HG02943 (cell line): Measurements from ENCODE around the gene PDE1C.
"Not testable (repeated sequence)": the region's sequence is repeated elsewhere in the genome, so short reads cannot be mapped to it uniquely, and the experiment has no call there.

Source experiments
- ATAC-seq: cut with Tn5 transposase; IDR thresholded peaks from one replicate; pipeline ENCODE4 v1.9.1; 2021; ENCODE audit warnings: mild to moderate bottlenecking, low read depth, moderate library complexity; ENCODE audit not compliant: unreplicated experiment

The PDE1C gene

GRCh38 chr7:31860925-31861324, 209.3 kb downstream of the PDE1C start:
- ATAC-seq, result no peak

GRCh38 chr7:31858055-31858454, 212.2 kb downstream of the PDE1C start:
- ATAC-seq, result no peak

- no peak for ATAC-seq
Measured at GRCh38 chr7:31857172-31857571, 213.0 kb downstream of the PDE1C start.

GRCh38 chr7:31856337-31856736, 213.9 kb downstream of the PDE1C start:
- no peak for ATAC-seq

DNA sequence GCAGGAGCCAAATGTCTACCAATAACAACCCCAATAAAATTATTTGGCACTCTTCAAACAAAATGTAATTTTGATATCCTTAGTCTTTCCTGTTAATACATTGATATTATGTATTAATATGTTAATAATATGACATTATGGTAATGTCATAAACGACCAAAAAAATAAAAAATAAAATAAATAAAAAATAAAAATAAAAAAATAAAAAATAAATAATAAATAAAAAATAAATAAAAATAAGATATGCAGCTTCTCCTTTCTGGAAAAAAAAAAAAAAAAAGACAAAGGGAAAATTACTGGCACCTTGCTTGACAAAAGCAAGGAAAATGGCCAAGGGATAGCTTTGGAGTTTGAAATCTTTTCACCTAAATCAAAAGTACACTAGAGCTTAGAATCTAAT, 214.7 kb downstream of the PDE1C start:
- ATAC-seq, result no peak

- no peak for ATAC-seq
Measured at GRCh38 chr7:31853380-31853779, 216.8 kb downstream of the PDE1C start.

- ATAC-seq, result no peak
Measured at GRCh38 chr7:31852462-31852861, 217.7 kb downstream of the PDE1C start.

- ATAC-seq, result no peak
Measured at GRCh38 chr7:31851119-31851518, 219.1 kb downstream of the PDE1C start.

GRCh38 chr7:31850601-31851000, 219.6 kb downstream of the PDE1C start:
- ATAC-seq, result no peak

- no peak for ATAC-seq
Measured at GRCh38 chr7:31850066-31850465, 220.1 kb downstream of the PDE1C start.

DNA sequence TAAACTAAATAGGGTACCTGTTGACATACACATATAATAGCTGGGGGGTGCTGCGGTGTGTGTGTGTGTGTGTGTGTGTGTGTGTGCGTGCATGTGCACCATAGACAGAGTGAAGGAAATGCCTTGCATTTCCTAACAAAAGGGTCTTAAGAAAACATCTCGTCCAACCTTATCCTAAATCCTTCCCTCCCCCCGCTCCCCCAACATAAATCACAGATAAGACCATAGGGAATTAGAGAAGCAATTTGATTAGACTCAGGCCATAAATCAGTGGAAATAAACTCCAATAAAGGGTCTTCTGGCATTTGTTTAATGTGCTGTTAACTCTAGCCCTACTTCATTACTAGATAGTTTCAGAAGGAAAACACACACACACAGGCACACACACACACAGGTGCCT, 234.7 kb downstream of the PDE1C start:
- no peak for ATAC-seq

DNA sequence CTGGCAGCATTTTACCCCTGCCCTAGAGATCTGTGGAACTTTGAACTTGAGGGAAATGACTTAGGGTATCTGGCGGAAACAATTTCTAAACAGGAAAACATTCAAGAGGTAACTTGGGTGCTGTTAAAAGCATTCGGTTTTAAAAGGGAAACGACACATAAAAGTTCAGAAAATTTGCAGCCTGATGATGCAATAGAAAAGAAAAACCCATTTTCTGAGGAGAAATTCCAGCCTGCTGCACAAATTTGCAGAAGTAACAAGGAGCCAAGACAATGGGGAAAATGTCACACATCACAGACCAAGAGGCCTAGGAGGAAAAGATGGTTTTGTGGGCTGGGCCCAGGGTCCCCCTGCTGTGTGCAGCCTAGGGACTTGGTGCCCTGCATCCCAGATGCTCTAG, 236.6 kb downstream of the PDE1C start:
- not testable (repeated sequence) for ATAC-seq

- ATAC-seq, result no peak
Measured at GRCh38 chr7:31828520-31828919, 241.7 kb downstream of the PDE1C start.

- no peak for ATAC-seq
Measured at GRCh38 chr7:31825576-31825975, 244.6 kb downstream of the PDE1C start.

GRCh38 chr7:31819031-31819430, 251.2 kb downstream of the PDE1C start:
- no peak for ATAC-seq

DNA sequence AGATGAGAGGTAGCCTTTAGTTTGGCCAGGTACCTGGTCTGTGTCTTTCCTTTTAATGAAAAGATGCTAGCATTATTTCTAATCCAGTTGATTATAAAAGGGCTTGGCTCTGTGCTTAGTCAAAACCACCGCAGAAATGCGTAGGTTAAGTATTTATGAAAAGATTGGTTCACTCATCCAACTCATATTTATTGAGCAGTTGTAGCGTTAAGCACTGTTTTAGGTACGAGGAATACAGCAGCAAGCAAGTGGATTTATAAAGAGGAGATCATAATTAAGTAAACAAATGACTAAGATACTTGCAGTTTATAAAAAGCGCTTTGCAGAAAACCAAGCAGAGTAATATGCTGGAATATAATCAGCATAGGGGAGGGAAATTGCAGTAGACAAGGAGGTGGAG, 253.4 kb downstream of the PDE1C start:
- no peak for ATAC-seq

DNA sequence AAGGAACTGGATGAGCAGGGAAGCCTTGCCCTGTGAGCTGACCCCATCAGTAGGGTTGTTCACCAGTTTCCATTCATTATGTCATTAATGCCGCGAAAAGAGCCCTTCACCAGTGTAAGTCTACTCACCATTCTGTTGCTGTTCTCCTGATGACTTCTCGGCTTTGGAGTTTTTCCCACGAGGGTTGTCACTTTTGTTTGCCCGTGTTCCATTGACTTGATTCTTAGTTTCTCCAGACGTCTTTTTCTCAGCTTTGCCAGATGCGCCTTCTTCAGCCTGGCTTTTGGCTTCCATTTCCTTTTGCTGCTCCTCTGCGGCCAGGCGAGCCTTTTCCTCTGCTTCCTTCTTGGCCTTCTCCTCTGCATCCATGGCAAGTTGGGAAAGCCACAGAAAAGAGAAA, 254.4 kb downstream of the PDE1C start:
- ATAC-seq, result no peak

GRCh38 chr7:31814187-31814586, 256.0 kb downstream of the PDE1C start:
- ATAC-seq, result no peak

DNA sequence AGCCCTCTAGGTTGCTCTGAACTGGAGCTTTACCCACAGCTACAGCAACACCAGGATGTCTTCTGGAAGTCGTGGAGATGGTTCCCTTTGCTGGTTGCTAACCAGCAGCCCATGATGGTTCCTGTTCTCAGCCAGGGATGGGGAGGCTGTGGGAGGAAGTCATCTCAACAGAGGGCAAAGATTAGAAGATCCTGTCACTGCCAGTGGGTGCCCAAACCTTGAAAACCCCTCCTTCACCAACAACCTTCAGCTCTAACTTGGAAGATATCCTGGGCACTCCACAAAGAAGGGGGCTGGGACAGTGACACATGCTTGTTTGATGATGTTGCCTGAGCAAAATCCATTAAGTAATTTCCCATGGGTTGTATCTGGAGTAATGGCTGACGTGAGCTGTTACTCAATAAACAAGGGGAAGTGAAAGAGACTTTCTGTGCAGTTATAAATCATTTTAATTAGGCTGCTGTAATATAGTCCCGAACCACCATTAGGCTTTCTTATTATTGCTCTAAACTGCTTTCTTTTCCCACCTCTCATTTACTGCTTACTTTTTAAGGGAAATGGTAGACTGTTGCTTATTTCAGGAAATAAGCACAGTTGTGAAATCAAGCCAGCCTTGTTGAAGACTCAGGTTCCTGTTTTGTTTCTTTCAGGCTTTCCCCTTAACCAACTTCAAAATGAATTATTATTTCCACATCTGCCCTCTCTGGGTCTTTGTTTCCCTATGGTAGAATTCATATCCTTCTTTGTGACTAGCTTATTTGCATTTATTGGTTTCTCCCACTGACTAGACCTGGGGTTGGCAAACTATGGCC, 258.4 kb downstream of the PDE1C start:
- no peak for ATAC-seq

- no peak for ATAC-seq
Measured at GRCh38 chr7:31805209-31805818, 264.9 kb downstream of the PDE1C start.

DNA sequence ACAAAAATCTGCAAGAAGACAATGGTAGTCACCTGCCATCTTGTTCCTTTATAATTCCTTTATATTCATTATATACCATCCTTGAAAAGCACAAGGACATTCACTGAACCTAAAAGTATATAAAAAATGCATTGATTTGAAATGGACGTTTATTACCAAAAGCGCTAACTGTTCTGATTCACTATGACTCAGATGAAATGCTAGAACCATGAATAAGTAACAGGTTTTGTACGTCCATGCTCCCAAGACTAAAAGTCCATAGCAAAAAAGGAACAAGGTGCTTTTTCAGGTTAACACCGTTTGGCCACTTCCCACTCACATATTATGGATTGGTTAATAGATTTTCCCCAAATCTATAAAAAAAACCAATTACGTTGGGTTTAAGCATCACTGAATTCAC, 273.8 kb downstream of the PDE1C start:
- ATAC-seq, result no peak

DNA sequence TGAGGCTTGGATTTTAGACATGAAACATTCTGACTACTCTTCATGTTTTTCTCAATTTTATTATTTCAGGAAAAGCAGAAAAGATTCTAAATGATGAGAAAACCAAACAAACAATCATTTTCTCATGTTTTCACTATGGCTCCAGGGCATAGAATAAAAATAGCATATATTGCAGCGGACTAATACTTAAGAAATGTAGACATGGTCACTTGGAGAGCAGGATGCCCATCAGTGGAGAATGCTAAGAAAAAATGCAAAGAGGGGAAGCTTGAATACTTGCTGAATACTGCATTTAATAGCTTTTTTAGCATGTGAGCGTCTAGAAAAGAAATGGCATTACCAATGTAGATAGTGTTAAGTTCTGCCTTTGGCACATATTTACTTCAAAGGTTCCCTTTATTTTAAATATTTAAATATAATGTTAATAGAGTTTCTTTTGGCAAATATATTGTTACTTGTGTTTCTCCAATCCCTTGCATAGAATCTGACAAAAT, 275.3 kb downstream of the PDE1C start:
- no peak for ATAC-seq
